Suprapubic skin (tissue), 4 donors: ENCODE data around the gene PHLDB3. TPM values are rescaled to one million over a fixed set of nuclear protein-coding genes. Genes with fewer than 3 reads are reported as not detected.

ENCODE experiments used
- DNase-seq, 2 donors: peaks; one replicate each; pipeline ENCODE4 v3.0.0-alpha.2; 2019; ENCODE audit warnings: low spot score in 2 of 2
- H3K27ac ChIP-seq: fragments of 200-600 bp; sonication (generic); one replicate; pipeline ENCODE4 v1.5.1; 2019
- H3K27me3 ChIP-seq: fragments of 200-600 bp; sonication (generic); one replicate; pipeline ENCODE4 v1.5.1; 2019
- H3K36me3 ChIP-seq: fragments of 200-600 bp; sonication (generic); one replicate; pipeline ENCODE4 v1.5.1; 2019
- H3K4me1 ChIP-seq: fragments of 200-600 bp; sonication (generic); one replicate; pipeline ENCODE4 v1.5.1; 2019
- H3K4me3 ChIP-seq: fragments of 200-600 bp; sonication (generic); one replicate; pipeline ENCODE4 v1.5.1; 2019; ENCODE audit warnings: mild to moderate bottlenecking
- H3K9me3 ChIP-seq: fragments of 200-600 bp; sonication (generic); one replicate; pipeline ENCODE4 v1.5.1; 2019
- EP300 ChIP-seq: sonication (generic); formaldehyde crosslinking; IDR thresholded peaks from one replicate; pipeline ENCODE4 v1.6.1; 2017; ENCODE audit warnings: antibody characterized with exemption
- POLR2A ChIP-seq, 2 donors: fragments of 450-650 bp; IDR thresholded peaks; one replicate each; pipeline ENCODE4 v1.6.1; 2017; ENCODE audit warnings: antibody characterized with exemption in 2 of 2, mild to moderate bottlenecking in 2 of 2, moderate library complexity in 2 of 2
- POLR2AphosphoS5 ChIP-seq, 3 donors: sonication (generic); formaldehyde crosslinking; IDR thresholded peaks; one replicate each; pipeline ENCODE4 v1.6.1; 2017; ENCODE audit warnings: antibody characterized with exemption in 3 of 3
- whole genome bisulfite sequencing: methylation state at CpG from one replicate; pipeline ENCODE4 v1.1.5; 2018; 5-methylcytosine and 5-hydroxymethylcytosine counted together
- total RNA-seq, 4 donors: library from RNA; depleted of rRNA; stranded (reverse); fragments of >200 nt; gene quantifications; one replicate each; pipeline ENCODE4 v1.1.0, GENCODE V29; 2016
- TF ChIP-seq, protein P1 (sequence below), 2 donors: fragments of 200-600 bp in 1 of 2; fragments of 450-650 bp in 1 of 2; sonication (generic) in 1 of 2; IDR thresholded peaks; one replicate each; pipeline ENCODE4 v1.5.1; 2016 to 2019; ENCODE audit warnings: antibody characterized with exemption in 2 of 2, mild to moderate bottlenecking in 1 of 2, moderate library complexity in 1 of 2

PHLDB3 gene
- total RNA-seq, 4 donors from 2014 or later = 63.2 to 110 (median 72.2) TPM

DNA sequence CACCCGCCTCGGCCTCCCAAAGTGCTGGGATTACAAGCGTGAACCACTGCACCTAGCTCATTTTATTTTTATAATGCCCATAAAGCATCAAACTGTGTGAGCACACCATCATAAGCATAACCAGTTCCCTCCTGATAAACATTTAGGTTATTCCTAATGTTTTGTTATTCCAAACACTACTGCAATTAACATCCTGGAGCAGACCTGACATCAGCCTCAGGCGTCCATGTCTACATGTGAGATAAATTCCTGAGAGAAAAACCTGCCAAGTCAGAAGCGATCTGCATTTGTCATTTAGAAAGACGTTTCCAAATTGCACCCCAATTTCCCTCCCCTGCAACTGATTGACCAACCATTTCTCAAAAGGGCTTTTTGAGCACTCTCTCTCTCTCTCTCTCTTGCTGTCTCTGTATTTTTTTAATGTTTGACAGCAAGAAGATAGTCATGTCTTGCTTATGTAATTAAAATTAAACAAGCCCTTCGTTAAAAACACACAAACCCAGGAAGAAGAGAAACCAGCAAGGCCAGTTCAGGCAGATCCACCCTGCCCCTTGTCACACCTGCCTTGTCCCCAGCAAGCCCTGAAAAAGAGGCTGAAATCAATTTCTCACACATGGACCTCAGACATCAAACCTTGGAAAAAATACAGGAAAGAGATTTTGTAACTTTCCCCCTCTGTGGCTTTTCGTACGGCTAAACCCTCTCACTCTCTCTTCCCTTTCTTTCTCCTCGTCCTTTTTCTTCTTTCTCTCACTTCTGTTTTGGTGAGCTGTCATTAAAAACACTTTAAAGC is 49.0 kb downstream of the PHLDB3 start:
- H3K4me1 ChIP-seq = peaks cover 15% of the 10 kb centered on the region
- H3K4me3 ChIP-seq = no peak overlapping the region
- no peak for TF ChIP-seq EP300
- TF ChIP-seq POLR2AphosphoS5 (IDR thresholded peaks at IDR 0.05) = no peak
- TF ChIP-seq, protein P1, sequence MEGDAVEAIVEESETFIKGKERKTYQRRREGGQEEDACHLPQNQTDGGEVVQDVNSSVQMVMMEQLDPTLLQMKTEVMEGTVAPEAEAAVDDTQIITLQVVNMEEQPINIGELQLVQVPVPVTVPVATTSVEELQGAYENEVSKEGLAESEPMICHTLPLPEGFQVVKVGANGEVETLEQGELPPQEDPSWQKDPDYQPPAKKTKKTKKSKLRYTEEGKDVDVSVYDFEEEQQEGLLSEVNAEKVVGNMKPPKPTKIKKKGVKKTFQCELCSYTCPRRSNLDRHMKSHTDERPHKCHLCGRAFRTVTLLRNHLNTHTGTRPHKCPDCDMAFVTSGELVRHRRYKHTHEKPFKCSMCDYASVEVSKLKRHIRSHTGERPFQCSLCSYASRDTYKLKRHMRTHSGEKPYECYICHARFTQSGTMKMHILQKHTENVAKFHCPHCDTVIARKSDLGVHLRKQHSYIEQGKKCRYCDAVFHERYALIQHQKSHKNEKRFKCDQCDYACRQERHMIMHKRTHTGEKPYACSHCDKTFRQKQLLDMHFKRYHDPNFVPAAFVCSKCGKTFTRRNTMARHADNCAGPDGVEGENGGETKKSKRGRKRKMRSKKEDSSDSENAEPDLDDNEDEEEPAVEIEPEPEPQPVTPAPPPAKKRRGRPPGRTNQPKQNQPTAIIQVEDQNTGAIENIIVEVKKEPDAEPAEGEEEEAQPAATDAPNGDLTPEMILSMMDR (IDR thresholded peaks at IDR 0.05) = no peak
- TF ChIP-seq POLR2A (IDR thresholded peaks at IDR 0.05) = no peak
- no peaks in the 10 kb centered on the region for H3K27me3 ChIP-seq
- H3K9me3 ChIP-seq = no peaks in the 10 kb centered on the region
- 37% methylated on average over 10 of the region's 10 CpGs for WGBS
- H3K36me3 ChIP-seq = no peaks in the 10 kb centered on the region
- peak overlapping the region; percentile 34 for H3K27ac ChIP-seq
- DNase-seq = no peak

DNA sequence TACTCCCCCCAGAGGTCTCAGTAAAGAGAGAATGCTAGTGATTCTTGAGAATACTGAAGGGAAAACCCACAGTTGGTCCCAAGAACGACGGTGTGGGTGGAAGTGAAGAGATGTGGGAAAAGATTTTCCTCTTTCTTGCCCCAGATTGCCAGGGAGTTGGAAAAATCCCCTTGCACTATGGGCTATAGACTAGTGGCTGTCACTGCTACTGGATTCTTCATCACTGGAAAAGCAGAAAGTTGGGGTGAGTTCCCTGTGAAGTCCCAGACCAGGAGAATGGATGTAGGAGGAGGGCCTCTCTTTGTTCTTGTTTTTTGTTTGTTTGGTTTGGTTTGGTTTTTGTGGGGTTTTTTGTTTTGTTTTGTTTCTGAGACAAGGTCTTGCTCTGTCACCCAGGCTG is 50.5 kb downstream of the PHLDB3 start:
- DNase-seq = no peak
- no peak overlapping the region for H3K27ac ChIP-seq
- WGBS = 19% methylated on average over 2 of the region's 2 CpGs
- H3K9me3 ChIP-seq = no peaks in the 10 kb centered on the region
- H3K4me3 ChIP-seq = no peak overlapping the region
- TF ChIP-seq POLR2A (IDR thresholded peaks at IDR 0.05) (no peak), POLR2AphosphoS5 (IDR thresholded peaks at IDR 0.05) (no peak), EP300 (no peak)
- TF ChIP-seq, protein P1 (IDR thresholded peaks at IDR 0.05) = no peak
- no peaks in the 10 kb centered on the region for H3K27me3 ChIP-seq
- peaks cover 15% of the 10 kb centered on the region for H3K4me1 ChIP-seq
- no peaks in the 10 kb centered on the region for H3K36me3 ChIP-seq

DNA sequence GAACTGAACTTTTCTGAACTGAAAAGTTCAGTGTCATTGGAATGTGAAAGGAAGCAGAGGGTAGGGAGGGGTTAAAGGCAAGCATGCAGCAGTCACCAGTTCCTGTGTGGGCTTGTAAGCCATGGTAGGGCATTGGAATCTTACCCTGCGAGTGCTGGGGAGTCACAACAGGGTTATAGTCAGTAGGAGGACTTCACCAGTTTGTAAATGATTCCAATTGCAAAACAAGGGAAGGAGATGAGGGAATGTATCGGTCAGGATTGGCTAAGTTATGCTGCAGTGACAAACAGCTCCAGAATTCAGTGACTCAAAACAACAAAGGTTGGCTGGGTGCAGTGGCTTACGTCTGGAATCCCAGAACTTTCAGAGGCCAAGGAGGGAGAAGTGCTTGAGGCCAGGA is 52.0 kb downstream of the PHLDB3 start:
- H3K4me1 ChIP-seq = peaks cover 15% of the 10 kb centered on the region
- no peak for DNase-seq
- H3K27ac ChIP-seq = no peak overlapping the region
- TF ChIP-seq, protein P1 (IDR thresholded peaks at IDR 0.05) = no peak
- no peak for TF ChIP-seq POLR2A (IDR thresholded peaks at IDR 0.05)
- no peak for TF ChIP-seq EP300
- no peak for TF ChIP-seq POLR2AphosphoS5 (IDR thresholded peaks at IDR 0.05)
- H3K36me3 ChIP-seq = no peaks in the 10 kb centered on the region
- 49% methylated on average over 3 of the region's 3 CpGs for WGBS
- H3K4me3 ChIP-seq = no peak overlapping the region
- H3K9me3 ChIP-seq = no peaks in the 10 kb centered on the region
- H3K27me3 ChIP-seq = no peaks in the 10 kb centered on the region

DNA sequence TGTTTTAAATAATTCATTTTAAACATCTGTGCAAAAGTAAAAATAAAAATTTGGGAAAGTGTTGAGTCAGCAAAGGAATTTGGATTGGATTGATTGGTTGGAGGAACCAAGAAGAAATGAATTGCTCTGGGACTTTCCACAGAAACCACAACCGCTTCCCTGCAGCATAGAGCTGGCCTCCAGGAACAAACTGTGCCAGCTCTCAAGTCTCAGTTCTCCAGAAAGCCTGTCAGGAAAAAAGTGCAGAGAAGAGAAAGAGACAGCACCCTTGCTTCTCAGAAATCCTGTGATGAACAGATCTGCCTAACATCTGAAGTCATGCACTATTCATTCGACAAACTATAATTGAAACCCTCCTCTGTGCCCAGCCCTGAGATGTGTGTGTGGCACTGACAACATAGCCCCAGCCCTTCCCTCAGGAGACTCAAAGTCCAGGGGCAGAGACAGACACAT is 54.0 kb downstream of the PHLDB3 start:
- WGBS = 10% methylated on average over 2 of the region's 2 CpGs
- Histone ChIP-seq H3K4me3 (no peak overlapping the region), H3K27me3 (no peaks in the 10 kb centered on the region), H3K27ac (peak overlapping the region; percentile 29), H3K9me3 (no peaks in the 10 kb centered on the region), H3K4me1 (peaks cover 25% of the 10 kb centered on the region), H3K36me3 (no peaks in the 10 kb centered on the region)
- DNase-seq = no peak
- TF ChIP-seq POLR2A (IDR thresholded peaks at IDR 0.05) = no peak
- TF ChIP-seq, protein P1 (IDR thresholded peaks at IDR 0.05) = no peak

DNA sequence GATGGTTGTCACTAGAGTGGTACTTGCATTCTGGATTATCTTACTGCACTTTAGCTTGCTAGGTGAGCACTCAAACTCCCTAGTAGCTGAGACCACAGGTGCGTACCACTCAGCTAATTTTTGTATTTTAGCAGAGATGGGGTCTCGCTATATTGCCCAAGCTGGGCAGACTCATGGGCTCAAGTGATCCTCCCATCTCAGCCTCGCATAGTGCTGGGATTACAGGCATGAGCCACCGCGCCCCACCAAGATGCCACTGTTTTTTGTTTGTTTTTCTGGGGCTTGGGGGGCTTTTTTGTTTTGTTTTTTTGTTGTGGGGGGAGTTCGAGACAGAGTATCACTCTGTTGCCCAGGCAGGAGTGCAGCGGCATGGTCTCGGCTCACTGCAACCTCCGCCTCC is 56.9 kb downstream of the PHLDB3 start:
- H3K4me3 ChIP-seq = no peak overlapping the region
- H3K36me3 ChIP-seq = no peaks in the 10 kb centered on the region
- H3K9me3 ChIP-seq = no peaks in the 10 kb centered on the region
- no peaks in the 10 kb centered on the region for H3K27me3 ChIP-seq
- no peak for DNase-seq
- WGBS = 92% methylated on average over 9 of the region's 9 CpGs
- no peak for TF ChIP-seq POLR2A (IDR thresholded peaks at IDR 0.05)
- no peak for TF ChIP-seq POLR2AphosphoS5 (IDR thresholded peaks at IDR 0.05)
- TF ChIP-seq EP300 = no peak
- TF ChIP-seq, protein P1 (IDR thresholded peaks at IDR 0.05) = no peak
- peaks cover 14% of the 10 kb centered on the region for H3K4me1 ChIP-seq
- no peak overlapping the region for H3K27ac ChIP-seq
